GM12878 (cell line): ENCODE data around the gene WWOX.

Experiments used
- NFXL1 ChIP-seq: fragments of 450-650 bp; IDR thresholded peaks from 2 replicates; pipeline ENCODE4 v1.6.1; 2017; ENCODE audit warnings: antibody characterized with exemption, mild to moderate bottlenecking, borderline replicate concordance
- POLR2AphosphoS5 ChIP-seq: IDR thresholded peaks from 2 replicates; pipeline ENCODE4 v1.6.1; 2011; ENCODE audit warnings: mild to moderate bottlenecking, low read length, inconsistent platforms
- SPI1 ChIP-seq: IDR thresholded peaks from 2 replicates; pipeline ENCODE4 v1.6.1; 2011; ENCODE audit warnings: low read depth, mild to moderate bottlenecking, low read length, moderate library complexity, borderline replicate concordance; ENCODE audit not compliant: insufficient read depth
- YBX1 ChIP-seq: fragments of 450-650 bp; IDR thresholded peaks from 2 replicates; pipeline ENCODE4 v1.6.1; 2016; ENCODE audit warnings: antibody characterized with exemption
- ZSCAN29 ChIP-seq: fragments of 450-650 bp; IDR thresholded peaks from 2 replicates; pipeline ENCODE4 v1.6.1; 2017; ENCODE audit warnings: mild to moderate bottlenecking, moderate library complexity
- ZZZ3 ChIP-seq: IDR thresholded peaks from 2 replicates; pipeline ENCODE4 v1.6.1; 2011; ENCODE audit warnings: low read depth; ENCODE audit not compliant: control insufficient read depth, insufficient read length
- TF ChIP-seq, protein P1 (sequence below), 3 experiments: IDR thresholded peaks in 2 of 3; conservative IDR thresholded peaks in 1 of 3; 2 replicates each; pipeline ENCODE4 v1.5.1; 2011; ENCODE audit warnings: low read depth in 3 of 3, low read length in 3 of 3, mild to moderate bottlenecking in 3 of 3, control low read depth in 2 of 3, moderate library complexity in 2 of 3, inconsistent platforms in 1 of 3, mixed read lengths in 1 of 3; ENCODE audit not compliant: control insufficient read depth in 2 of 3, insufficient read depth in 1 of 3; ENCODE audit errors: extremely low read depth in 1 of 3
- TF ChIP-seq, protein P2 (sequence below): IDR thresholded peaks from 2 replicates; pipeline ENCODE4 v1.6.1; 2012; ENCODE audit warnings: mild to moderate bottlenecking, low read depth, low read length

DNA sequence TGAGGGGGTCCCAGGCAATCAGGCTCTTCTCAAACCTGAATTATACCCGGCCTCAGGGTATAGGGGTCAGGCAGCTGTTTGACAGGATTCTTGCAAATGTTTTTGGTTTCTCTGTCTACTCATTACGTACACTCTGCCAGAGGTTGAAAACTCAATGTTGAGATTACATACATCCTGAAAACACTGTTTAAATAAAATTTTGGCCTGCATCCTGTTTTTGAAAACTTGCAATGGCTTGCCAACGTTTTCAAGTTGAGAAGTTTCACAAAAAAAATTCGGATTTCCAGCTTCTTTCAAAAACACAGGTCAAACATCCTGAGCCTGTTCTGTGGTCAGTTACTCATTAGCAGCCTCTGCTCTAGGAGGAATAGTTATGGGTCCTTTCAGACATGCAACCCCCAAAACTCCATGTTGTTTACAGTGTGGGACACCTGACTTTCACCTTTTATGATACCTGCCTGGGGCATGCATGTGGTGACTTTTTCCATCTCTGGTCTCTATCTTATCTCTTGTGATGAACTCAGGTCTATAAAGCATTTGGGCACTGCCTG lies 577.8 kb downstream of the WWOX start:
- TF ChIP-seq NFXL1 (no peak), SPI1 (no peak), POLR2AphosphoS5 (no peak), ZZZ3 (no peak), ZSCAN29 (no peak), YBX1 (no peak)
- TF ChIP-seq, protein P1, sequence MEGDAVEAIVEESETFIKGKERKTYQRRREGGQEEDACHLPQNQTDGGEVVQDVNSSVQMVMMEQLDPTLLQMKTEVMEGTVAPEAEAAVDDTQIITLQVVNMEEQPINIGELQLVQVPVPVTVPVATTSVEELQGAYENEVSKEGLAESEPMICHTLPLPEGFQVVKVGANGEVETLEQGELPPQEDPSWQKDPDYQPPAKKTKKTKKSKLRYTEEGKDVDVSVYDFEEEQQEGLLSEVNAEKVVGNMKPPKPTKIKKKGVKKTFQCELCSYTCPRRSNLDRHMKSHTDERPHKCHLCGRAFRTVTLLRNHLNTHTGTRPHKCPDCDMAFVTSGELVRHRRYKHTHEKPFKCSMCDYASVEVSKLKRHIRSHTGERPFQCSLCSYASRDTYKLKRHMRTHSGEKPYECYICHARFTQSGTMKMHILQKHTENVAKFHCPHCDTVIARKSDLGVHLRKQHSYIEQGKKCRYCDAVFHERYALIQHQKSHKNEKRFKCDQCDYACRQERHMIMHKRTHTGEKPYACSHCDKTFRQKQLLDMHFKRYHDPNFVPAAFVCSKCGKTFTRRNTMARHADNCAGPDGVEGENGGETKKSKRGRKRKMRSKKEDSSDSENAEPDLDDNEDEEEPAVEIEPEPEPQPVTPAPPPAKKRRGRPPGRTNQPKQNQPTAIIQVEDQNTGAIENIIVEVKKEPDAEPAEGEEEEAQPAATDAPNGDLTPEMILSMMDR (IDR thresholded peaks at IDR 0.05 in 2 of 3, conservative IDR thresholded peaks at IDR 0.05 in 1 of 3; ENCODE audit: control insufficient read depth in 2 of 3, extremely low read depth in 1 of 3, insufficient read depth in 1 of 3, low read depth in 3 of 3, low read length in 3 of 3) = no peak
- TF ChIP-seq, protein P2, sequence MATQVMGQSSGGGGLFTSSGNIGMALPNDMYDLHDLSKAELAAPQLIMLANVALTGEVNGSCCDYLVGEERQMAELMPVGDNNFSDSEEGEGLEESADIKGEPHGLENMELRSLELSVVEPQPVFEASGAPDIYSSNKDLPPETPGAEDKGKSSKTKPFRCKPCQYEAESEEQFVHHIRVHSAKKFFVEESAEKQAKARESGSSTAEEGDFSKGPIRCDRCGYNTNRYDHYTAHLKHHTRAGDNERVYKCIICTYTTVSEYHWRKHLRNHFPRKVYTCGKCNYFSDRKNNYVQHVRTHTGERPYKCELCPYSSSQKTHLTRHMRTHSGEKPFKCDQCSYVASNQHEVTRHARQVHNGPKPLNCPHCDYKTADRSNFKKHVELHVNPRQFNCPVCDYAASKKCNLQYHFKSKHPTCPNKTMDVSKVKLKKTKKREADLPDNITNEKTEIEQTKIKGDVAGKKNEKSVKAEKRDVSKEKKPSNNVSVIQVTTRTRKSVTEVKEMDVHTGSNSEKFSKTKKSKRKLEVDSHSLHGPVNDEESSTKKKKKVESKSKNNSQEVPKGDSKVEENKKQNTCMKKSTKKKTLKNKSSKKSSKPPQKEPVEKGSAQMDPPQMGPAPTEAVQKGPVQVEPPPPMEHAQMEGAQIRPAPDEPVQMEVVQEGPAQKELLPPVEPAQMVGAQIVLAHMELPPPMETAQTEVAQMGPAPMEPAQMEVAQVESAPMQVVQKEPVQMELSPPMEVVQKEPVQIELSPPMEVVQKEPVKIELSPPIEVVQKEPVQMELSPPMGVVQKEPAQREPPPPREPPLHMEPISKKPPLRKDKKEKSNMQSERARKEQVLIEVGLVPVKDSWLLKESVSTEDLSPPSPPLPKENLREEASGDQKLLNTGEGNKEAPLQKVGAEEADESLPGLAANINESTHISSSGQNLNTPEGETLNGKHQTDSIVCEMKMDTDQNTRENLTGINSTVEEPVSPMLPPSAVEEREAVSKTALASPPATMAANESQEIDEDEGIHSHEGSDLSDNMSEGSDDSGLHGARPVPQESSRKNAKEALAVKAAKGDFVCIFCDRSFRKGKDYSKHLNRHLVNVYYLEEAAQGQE = no peak
